Transverse colon (tissue), 4 donors: ENCODE results near the gene RHOJ. TPM values are rescaled to one million over a fixed set of nuclear protein-coding genes. Genes with fewer than 3 reads are reported as not detected.

Source experiments
- DNase-seq: peaks from one replicate; pipeline ENCODE4 v3.0.0-alpha.2; 2019
- H3K27ac ChIP-seq, 4 donors: fragments of 200-600 bp; sonication (generic); 2 replicates each; pipeline ENCODE4 v1.5.1; 2016 to 2018; ENCODE audit warnings: inconsistent platforms in 4 of 4
- H3K27me3 ChIP-seq: fragments of 200-600 bp; sonication (generic); 2 replicates; pipeline ENCODE4 v1.5.1; 2017; ENCODE audit warnings: inconsistent platforms
- H3K36me3 ChIP-seq, 4 donors: fragments of 200-600 bp; sonication (generic); 2 replicates each; pipeline ENCODE4 v1.5.1; 2017 to 2019; ENCODE audit warnings: inconsistent platforms in 4 of 4
- H3K4me1 ChIP-seq, 4 donors: fragments of 200-600 bp; sonication (generic); 2 replicates each; pipeline ENCODE4 v1.5.1; 2017 to 2020; ENCODE audit warnings: inconsistent platforms in 4 of 4
- H3K4me3 ChIP-seq, 4 donors: fragments of 200-600 bp; sonication (generic); 1 replicate in 1 of 4; 2 replicates in 3 of 4; pipeline versions ENCODE4 v1.5.1 to v1.6.1; 2017 to 2019; ENCODE audit warnings: inconsistent platforms in 4 of 4
- H3K9me3 ChIP-seq, 2 donors: fragments of 200-600 bp; sonication (generic); 2 replicates each; pipeline ENCODE4 v1.5.1; 2017 to 2019; ENCODE audit warnings: inconsistent platforms in 2 of 2
- CTCF ChIP-seq, 5 experiments: fragments of 200-600 bp in 3 of 5; fragments of 450-650 bp in 2 of 5; sonication (generic) in 3 of 5; IDR thresholded peaks; 1 replicate in 2 of 5; 2 replicates in 3 of 5; pipeline ENCODE4 v1.5.1; 2016 to 2017; ENCODE audit warnings: antibody characterized with exemption in 5 of 5, inconsistent platforms in 3 of 5, mild to moderate bottlenecking in 2 of 5, moderate library complexity in 1 of 5
- EP300 ChIP-seq: sonication (generic); formaldehyde crosslinking; IDR thresholded peaks from one replicate; pipeline ENCODE4 v1.6.1; 2017; ENCODE audit warnings: antibody characterized with exemption, low read depth
- POLR2A ChIP-seq: fragments of 450-650 bp; IDR thresholded peaks from one replicate; pipeline ENCODE4 v1.6.1; 2016; ENCODE audit warnings: antibody characterized with exemption, mild to moderate bottlenecking, moderate library complexity
- POLR2AphosphoS5 ChIP-seq, 3 donors: sonication (generic); formaldehyde crosslinking; IDR thresholded peaks; one replicate each; pipeline ENCODE4 v1.6.1; 2016; ENCODE audit warnings: antibody characterized with exemption in 3 of 3
- WGBS, 2 donors: methylation state at CpG; one replicate each; pipeline ENCODE4 v1.1.5; 2018; ENCODE audit warnings: low coverage in 1 of 2; 5-methylcytosine and 5-hydroxymethylcytosine counted together
- in situ Hi-C, 4 donors: fragments of 200-750 bp; cut with MboI; loops; one replicate each; pipeline versions ENCODE4 v1.15.0 to v1.15.1; 2017; ENCODE audit warnings: low sequenced_read_pairs in 3 of 4, low pct_ligation_motif_present in 1 of 4, low pct_unique_long_range_greater_than_20kb in 1 of 4
- intact Hi-C: fragments of 100-400 bp; cut with DNase I; formaldehyde crosslinking; loops from one replicate; pipeline ENCODE4 v1.15.1; 2023; ENCODE audit warnings: low total_unique reads
- total RNA-seq, 4 donors: library from RNA; depleted of rRNA; stranded (reverse); fragments of >200 nt; gene quantifications; one replicate each; pipeline ENCODE4 v1.1.0, GENCODE V29; 2016

RHOJ gene
- total RNA-seq, 4 donors from 2014 or later, result 2.9 to 23.7 (median 12.7) TPM

DNA sequence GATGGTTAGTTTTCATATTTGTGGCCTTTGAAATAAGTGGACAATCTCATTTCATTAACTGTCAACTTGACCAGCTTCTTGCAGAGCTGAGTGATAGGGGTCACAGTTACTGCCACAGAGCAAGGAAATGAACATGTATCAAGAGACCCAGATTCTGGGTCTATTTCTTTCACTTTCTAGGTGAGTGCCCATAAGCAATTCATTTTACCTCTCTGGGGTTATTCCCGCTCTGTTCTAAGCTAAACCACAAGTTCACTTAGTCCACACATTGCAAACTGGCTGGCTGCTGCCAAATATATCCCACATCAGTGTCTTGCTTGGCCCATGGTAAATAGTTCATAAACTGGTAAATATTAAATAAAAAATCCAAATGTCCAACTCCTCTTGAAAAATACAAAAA, 84.6 kb downstream of the RHOJ start:
- H3K36me3 ChIP-seq, result no peaks in the 10 kb centered on the region
- no peak overlapping the region for H3K4me3 ChIP-seq
- no peaks in the 10 kb centered on the region for H3K27me3 ChIP-seq
- H3K4me1 ChIP-seq, result peaks cover 0 to 8% (median 2%) of the 10 kb centered on the region in 4 donors
- in situ Hi-C loops (loop anchor here in 1 of 4 donors (25.0 kb wide), 1 partner anchor 1127 kb away; no protein-coding TSS in a partner anchor), intact Hi-C loops (no loop called here)
- no peaks in the 10 kb centered on the region for H3K9me3 ChIP-seq
- TF ChIP-seq POLR2AphosphoS5 (IDR thresholded peaks at IDR 0.05) (no peak), POLR2A (no peak), CTCF (IDR thresholded peaks at IDR 0.05) (no peak), EP300 (no peak)
- no peak for DNase-seq
- no peak overlapping the region for H3K27ac ChIP-seq
- 74 to 80% methylated on average over 1 of the region's 1 CpG for WGBS, 2 donors

- 77 to 89% methylated on average over 5 to 12 of the region's 12 CpGs for WGBS, 2 donors
- no peak for DNase-seq
- Histone ChIP-seq H3K4me1 (no peaks in the 10 kb centered on the region), H3K36me3 (no peaks in the 10 kb centered on the region), H3K27ac (no peak overlapping the region), H3K9me3 (no peaks in the 10 kb centered on the region), H3K27me3 (no peaks in the 10 kb centered on the region), H3K4me3 (no peak overlapping the region)
- TF ChIP-seq CTCF (IDR thresholded peaks at IDR 0.05), result no peak
- TF ChIP-seq POLR2AphosphoS5 (IDR thresholded peaks at IDR 0.05), result no peak
- TF ChIP-seq POLR2A, result no peak
- no peak for TF ChIP-seq EP300
- intact Hi-C loops, result no loop called here
- in situ Hi-C loops, result loop anchor here in 1 of 4 donors (25.0 kb wide), 1 partner anchor 1129 kb away; no protein-coding TSS in a partner anchor
Measured at GRCh38 chr14:63290741-63291430, 86.6 kb downstream of the RHOJ start.

- Histone ChIP-seq H3K27ac (no peak overlapping the region), H3K27me3 (no peaks in the 10 kb centered on the region), H3K4me1 (no peaks in the 10 kb centered on the region), H3K9me3 (no peaks in the 10 kb centered on the region), H3K36me3 (no peaks in the 10 kb centered on the region), H3K4me3 (no peak overlapping the region)
- intact Hi-C loops (no loop called here), in situ Hi-C loops (loop anchor here in 1 of 4 donors (25.0 kb wide), 1 partner anchor 1131 kb away; no protein-coding TSS in a partner anchor)
- no peak for DNase-seq
- WGBS, 2 donors, result 90 to 94% methylated on average over 2 of the region's 2 CpGs
- TF ChIP-seq EP300, result no peak
- TF ChIP-seq POLR2AphosphoS5 (IDR thresholded peaks at IDR 0.05), result no peak
- no peak for TF ChIP-seq CTCF (IDR thresholded peaks at IDR 0.05)
- TF ChIP-seq POLR2A, result no peak
Measured at GRCh38 chr14:63292805-63293204, 88.6 kb downstream of the RHOJ start.

DNA sequence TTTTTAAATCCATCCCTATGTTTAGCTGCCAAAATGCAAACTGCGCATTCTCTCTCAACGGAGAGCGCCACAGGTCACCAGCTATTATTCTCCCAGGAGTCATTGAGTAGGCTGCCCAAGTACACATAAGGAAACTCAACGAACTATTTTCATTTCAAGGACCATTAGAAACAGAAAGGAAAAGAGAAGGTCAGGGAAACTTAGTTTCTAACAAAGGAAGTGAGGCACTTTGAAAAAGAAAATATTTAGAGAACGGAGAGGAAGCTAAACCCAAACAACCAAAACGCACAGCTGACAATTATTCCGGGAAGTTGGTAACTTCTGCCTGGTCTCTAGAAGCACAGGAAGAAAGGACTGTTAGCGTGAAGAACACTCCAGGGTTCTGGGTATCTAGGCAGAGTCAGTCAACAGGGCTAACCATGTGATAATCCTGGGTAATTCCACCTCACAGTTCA, 91.0 kb downstream of the RHOJ start:
- H3K9me3 ChIP-seq, result no peaks in the 10 kb centered on the region
- intact Hi-C loops (no loop called here), in situ Hi-C loops (loop anchor here in 1 of 4 donors (25.0 kb wide), 1 partner anchor 1133 kb away; no protein-coding TSS in a partner anchor)
- no peak for TF ChIP-seq EP300
- no peak for TF ChIP-seq CTCF (IDR thresholded peaks at IDR 0.05)
- TF ChIP-seq POLR2AphosphoS5 (IDR thresholded peaks at IDR 0.05), result no peak
- TF ChIP-seq POLR2A, result no peak
- no peaks in the 10 kb centered on the region for H3K4me1 ChIP-seq
- no peak overlapping the region for H3K4me3 ChIP-seq
- H3K27ac ChIP-seq, result peak overlapping the region in 3 of 4 donors; percentile 0 to 45 (median 27)
- H3K36me3 ChIP-seq, result no peaks in the 10 kb centered on the region
- 57 to 62% methylated on average over 8 of the region's 8 CpGs for WGBS, 2 donors
- H3K27me3 ChIP-seq, result no peaks in the 10 kb centered on the region
- no peak for DNase-seq
